Skeletal muscle satellite cell (primary cell): Measurements from ENCODE around the gene SLC44A5.
"Not testable (repeated sequence)": the region's sequence is repeated elsewhere in the genome, so short reads cannot be mapped to it uniquely, and the experiment has no call there.

Experiments
- H3K27me3 ChIP-seq: 2 replicates; pipeline ENCODE4 v1.7.0; 2013; ENCODE audit warnings: low read length; ENCODE audit not compliant: control insufficient read depth, insufficient read depth
- H3K36me3 ChIP-seq: 2 replicates; pipeline ENCODE4 v1.7.0; 2013; ENCODE audit warnings: mild to moderate bottlenecking, control low read depth, low read length; ENCODE audit not compliant: insufficient read depth
- H3K4me1 ChIP-seq: 2 replicates; pipeline ENCODE4 v1.7.0; 2013; ENCODE audit warnings: low read length; ENCODE audit not compliant: control insufficient read depth, insufficient read depth
- H3K4me2 ChIP-seq: 2 replicates; pipeline ENCODE4 v1.7.0; 2013; ENCODE audit warnings: mild to moderate bottlenecking, low read length
- H3K4me3 ChIP-seq: 2 replicates; pipeline ENCODE4 v1.7.0; 2013; ENCODE audit warnings: low read length
- H3K9ac ChIP-seq: 2 replicates; pipeline ENCODE4 v1.7.0; 2013; ENCODE audit warnings: mild to moderate bottlenecking, low read depth, low read length, moderate library complexity
- H3K9me3 ChIP-seq: replicated peaks from 2 replicates; pipeline ENCODE4 v1.7.0; 2013; ENCODE audit warnings: mild to moderate bottlenecking, control low read depth, low read length

SLC44A5 gene

DNA sequence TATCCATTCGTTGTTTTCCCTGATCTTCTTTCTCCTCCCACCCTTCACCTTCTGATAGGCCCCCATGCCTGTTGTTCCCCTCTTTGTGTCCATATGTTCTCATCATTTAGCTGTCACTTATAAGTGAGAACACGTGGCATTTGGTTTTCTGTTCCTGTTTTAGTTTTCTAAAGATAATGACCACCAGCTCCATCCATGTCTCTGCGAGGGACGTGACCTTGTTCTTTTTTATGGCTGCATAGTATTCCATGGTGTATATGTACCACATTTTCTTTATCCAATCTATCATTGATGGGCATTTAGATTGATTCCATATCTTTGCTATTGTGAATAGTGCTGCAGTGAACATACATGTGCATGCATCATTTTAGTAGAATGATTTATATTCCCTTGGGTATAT lies 360.8 kb downstream of the SLC44A5 start:
- not testable (repeated sequence) for H3K36me3 ChIP-seq, H3K9me3 ChIP-seq, H3K9ac ChIP-seq, H3K4me3 ChIP-seq, H3K4me2 ChIP-seq, H3K27me3 ChIP-seq, H3K4me1 ChIP-seq

DNA sequence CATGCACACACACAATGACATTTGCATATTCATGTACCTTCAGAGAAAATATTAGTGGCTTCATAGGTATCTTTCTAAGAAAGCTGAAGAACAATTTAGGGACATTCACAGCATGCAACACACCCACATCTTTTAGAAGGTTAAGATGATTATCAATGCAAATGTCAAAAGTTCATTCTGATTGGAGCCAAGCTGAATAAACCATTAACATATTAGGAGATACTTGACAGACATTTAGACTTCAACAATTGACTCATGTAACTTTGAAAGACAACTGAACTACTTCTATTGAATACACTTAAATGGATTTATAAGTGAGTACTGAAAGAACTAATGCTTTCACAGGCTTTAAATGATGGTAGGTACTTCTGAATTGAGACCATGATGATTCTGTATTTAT lies 365.7 kb downstream of the SLC44A5 start:
- no peaks in the 10 kb centered on the region for H3K27me3 ChIP-seq
- H3K4me1 ChIP-seq, result no peaks in the 10 kb centered on the region
- no peaks in the 10 kb centered on the region for H3K36me3 ChIP-seq
- H3K4me2 ChIP-seq, result no peak overlapping the region
- H3K4me3 ChIP-seq, result no peak overlapping the region
- H3K9me3 ChIP-seq, result no peaks in the 10 kb centered on the region
- H3K9ac ChIP-seq, result no peak overlapping the region

DNA sequence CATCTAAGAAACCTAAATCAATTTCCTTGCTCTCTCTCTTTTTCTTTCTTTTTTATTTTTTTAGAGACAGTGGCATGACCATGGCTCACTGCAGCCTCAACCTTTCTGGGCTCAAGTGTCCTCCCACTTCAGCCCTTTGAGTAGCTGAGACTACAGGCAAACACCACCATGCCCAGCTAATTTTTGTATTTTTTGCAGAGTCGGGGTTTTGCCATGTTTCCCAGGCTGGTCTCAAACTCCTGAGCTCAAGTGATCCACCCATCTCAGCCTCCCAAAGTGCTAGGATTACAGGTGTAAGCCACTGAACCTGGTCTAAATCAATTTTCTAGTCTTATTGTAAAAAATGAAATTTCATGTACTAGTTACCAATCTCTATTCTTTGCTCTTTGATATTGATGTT lies 367.8 kb downstream of the SLC44A5 start:
- Histone ChIP-seq H3K27me3 (no peaks in the 10 kb centered on the region), H3K36me3 (no peaks in the 10 kb centered on the region), H3K4me3 (no peak overlapping the region), H3K4me2 (no peak overlapping the region), H3K4me1 (no peaks in the 10 kb centered on the region), H3K9me3 (no peaks in the 10 kb centered on the region), H3K9ac (no peak overlapping the region)

DNA sequence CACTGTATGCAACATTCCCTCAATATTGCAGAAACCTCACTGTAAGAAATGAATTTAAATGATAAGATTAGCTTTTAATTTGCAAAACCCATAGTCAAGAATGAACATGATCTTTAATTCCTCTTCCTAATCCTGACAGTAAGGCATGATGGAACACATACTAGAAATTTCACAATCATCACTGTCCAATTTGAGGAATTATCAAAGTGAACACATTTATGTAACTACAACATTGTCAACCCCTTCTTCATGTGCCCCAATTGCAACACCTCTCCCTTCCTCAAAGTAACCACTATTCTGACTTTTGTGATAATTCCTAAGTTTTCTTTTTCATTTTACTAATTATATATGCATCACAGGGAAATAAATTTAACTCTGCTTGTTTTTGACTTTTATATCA lies 373.6 kb downstream of the SLC44A5 start:
- H3K9me3 ChIP-seq, result no peaks in the 10 kb centered on the region
- H3K36me3 ChIP-seq, result no peaks in the 10 kb centered on the region
- no peak overlapping the region for H3K9ac ChIP-seq
- H3K4me1 ChIP-seq, result no peaks in the 10 kb centered on the region
- H3K4me3 ChIP-seq, result no peak overlapping the region
- no peak overlapping the region for H3K4me2 ChIP-seq
- H3K27me3 ChIP-seq, result no peaks in the 10 kb centered on the region

DNA sequence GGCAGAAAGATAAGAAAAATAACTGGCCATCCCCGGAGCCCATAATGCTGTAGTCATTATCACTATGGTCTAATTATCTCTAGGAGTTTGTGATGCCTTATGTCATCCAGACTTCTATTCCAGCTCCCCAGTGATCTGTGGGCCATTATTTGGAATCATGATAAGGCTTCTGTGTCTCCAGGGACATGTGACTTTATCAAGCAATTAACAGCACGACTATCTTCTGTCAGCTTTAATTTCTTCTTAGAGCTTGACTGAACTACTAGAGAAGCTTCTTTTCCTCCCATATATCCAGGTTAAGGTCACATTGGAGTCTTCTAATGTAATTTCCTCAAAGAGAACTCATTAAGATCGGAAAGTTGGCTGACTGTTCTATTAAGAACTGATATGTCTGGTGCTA lies 376.4 kb downstream of the SLC44A5 start:
- Histone ChIP-seq H3K4me2 (no peak overlapping the region), H3K9me3 (no peaks in the 10 kb centered on the region)

DNA sequence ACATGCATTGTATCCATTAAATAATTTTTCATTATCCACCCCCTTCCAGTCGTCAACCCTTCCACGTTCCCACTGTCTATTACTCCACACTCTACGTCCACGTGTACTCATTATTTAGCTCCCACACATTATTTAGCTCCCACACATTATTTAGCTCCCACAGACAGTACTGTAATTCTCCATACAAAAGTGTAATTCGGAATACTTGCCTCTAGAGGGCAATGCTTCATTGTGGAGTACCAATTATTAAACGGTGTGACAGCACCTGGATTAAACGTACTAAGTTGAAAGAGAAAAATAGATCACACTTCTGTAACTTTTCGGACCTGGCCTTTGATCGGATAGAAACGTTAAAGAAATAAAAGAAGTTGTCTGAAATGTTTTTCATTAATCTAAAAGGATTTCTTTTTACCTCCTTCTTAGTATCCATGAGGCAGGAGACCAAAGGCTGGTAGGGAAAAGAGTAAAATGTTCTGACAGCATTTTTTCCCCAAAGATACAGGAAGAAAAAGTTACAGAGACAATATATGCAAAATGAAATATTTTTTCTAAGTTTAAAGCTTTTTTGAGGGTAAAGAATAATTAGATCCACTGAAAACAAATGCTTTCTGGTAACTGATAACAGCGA lies 377.5 kb downstream of the SLC44A5 start:
- H3K36me3 ChIP-seq, result no peaks in the 10 kb centered on the region
- H3K27me3 ChIP-seq, result no peaks in the 10 kb centered on the region
- no peak overlapping the region for H3K4me3 ChIP-seq
- H3K4me2 ChIP-seq, result no peak overlapping the region
- no peaks in the 10 kb centered on the region for H3K9me3 ChIP-seq
- no peaks in the 10 kb centered on the region for H3K4me1 ChIP-seq
- H3K9ac ChIP-seq, result no peak overlapping the region

More for the DNA sequence above, 376.4 kb downstream of the SLC44A5 start:
- Histone ChIP-seq H3K27me3 (no peaks in the 10 kb centered on the region), H3K4me3 (no peak overlapping the region), H3K36me3 (no peaks in the 10 kb centered on the region), H3K4me1 (no peaks in the 10 kb centered on the region), H3K9ac (no peak overlapping the region)

DNA sequence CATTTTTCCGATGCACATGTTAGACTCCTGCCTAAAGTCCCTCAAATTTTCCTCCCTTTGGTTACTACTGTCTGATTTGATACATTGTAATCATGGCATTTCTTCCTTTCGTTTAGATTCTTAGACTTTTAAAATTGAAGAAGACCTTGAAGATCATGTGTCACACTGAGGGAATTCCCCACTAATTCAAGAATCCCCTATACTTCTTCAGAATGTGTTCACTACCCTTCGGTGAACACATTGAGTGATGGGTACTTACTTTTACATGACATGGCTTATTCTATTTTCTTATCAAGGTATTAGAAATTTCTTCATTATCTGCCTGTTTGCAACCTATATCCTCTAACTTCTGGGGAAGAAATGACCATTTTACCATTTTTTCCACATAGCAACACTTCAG lies 390.8 kb downstream of the SLC44A5 start:
- H3K4me2 ChIP-seq, result no peak overlapping the region
- H3K36me3 ChIP-seq, result no peaks in the 10 kb centered on the region
- no peaks in the 10 kb centered on the region for H3K27me3 ChIP-seq
- H3K4me1 ChIP-seq, result no peaks in the 10 kb centered on the region
- H3K4me3 ChIP-seq, result no peak overlapping the region
- H3K9me3 ChIP-seq, result no peaks in the 10 kb centered on the region
- H3K9ac ChIP-seq, result no peak overlapping the region

DNA sequence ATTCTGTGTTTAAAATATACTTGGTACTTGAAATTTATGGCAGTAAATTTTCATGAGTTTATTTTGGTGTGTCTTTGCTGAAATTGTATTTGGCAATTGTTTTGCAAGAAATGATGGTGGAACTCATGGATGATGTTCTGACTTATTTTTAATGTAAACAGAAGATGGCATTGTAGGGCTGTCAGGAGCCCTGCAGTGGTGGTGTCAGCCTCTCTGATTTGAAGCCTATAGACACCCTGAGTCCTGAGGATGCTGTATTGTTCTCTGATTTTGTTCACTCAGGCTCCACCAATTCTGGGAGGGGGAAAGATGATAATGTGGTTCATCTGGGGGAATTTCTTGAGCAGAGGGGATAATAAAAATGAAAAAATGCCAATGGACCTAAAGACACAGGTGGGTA lies 396.9 kb downstream of the SLC44A5 start:
- H3K4me3 ChIP-seq, result no peak overlapping the region
- H3K36me3 ChIP-seq, result no peaks in the 10 kb centered on the region
- H3K4me2 ChIP-seq, result no peak overlapping the region
- H3K9me3 ChIP-seq, result no peaks in the 10 kb centered on the region
- no peaks in the 10 kb centered on the region for H3K4me1 ChIP-seq
- no peaks in the 10 kb centered on the region for H3K27me3 ChIP-seq
- no peak overlapping the region for H3K9ac ChIP-seq

DNA sequence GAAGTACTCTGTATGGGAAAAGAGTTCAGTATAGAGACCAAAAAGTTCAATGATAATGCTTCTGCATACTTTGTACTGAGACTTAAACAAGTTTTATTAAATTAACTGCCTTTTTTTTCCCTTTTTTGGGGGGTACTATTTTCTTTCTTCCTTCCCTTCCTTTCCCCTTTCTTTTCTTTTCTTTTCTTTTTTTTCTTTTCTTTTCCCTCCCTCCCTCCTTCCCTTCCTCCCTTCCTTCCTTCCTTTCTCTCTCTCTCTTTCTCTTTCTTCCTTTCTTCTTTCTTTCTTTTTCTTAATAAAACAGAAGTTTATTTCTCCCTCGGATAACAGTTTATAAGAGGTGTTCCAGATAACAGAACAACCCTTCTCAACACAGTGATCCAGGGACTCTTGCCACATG lies 399.3 kb downstream of the SLC44A5 start:
- Histone ChIP-seq H3K4me2 (no peak overlapping the region), H3K4me1 (no peaks in the 10 kb centered on the region), H3K36me3 (no peaks in the 10 kb centered on the region), H3K9ac (no peak overlapping the region), H3K9me3 (no peaks in the 10 kb centered on the region), H3K4me3 (no peak overlapping the region), H3K27me3 (no peaks in the 10 kb centered on the region)

DNA sequence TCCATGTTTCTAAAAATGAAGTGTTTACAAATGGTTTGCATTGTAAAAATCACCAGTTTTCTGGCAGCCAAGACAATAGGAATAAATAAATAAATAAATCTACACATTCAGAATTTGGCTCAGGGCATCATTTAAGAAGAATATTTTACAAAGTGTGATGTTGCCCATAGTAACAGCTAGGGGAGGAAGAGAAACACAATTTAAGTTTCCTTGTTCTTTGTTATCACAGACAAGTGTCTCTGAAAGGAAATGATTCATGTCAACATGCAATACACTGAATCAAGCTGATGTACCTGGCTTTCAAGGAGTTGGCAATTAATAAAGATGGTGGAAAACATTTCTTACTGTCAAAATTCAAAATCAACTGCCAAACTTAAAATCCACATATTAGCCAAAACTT lies 402.1 kb downstream of the SLC44A5 start:
- no peaks in the 10 kb centered on the region for H3K36me3 ChIP-seq
- no peaks in the 10 kb centered on the region for H3K9me3 ChIP-seq
- H3K4me2 ChIP-seq, result no peak overlapping the region
- no peaks in the 10 kb centered on the region for H3K4me1 ChIP-seq
- H3K4me3 ChIP-seq, result no peak overlapping the region
- no peaks in the 10 kb centered on the region for H3K27me3 ChIP-seq
- no peak overlapping the region for H3K9ac ChIP-seq

DNA sequence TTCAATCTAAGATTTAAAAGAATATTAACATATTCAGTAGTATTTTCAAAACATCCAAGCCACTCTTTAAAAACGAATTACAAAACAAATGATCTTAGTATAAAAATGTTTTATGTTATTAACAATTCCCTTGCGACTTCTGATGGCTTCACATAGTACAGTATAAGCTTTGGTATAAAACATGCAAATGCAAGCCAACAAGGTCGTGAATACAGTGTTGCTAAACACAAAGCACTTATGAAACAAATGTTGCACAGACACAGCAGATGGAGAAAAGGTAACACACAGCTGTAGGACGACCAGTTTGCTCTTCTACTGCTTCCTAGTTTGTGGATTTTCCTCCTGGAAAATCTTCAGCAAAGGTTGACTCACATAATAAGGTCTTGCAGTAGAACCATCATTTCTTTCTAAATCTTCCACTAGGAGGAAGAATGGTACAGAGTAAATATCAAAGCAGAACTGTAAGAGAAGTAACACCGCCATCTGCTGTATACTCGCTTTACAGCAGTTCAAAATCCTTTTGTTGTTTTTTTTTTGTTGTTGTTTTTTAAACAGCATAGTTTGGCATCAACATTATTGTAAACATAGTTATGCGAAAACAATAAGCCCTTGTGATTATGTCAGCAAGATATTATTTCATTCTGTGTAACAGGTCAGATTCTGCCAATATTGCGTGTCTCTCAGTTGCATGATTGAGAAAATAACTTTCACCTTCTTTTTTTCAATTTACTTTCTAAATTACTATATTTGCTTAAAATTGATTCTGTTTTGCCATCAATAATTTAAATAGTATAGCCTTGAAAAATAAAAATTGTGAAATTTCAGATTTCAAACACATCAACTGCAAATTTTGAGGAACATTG lies 407.3 kb downstream of the SLC44A5 start:
- H3K4me3 ChIP-seq, result no peak overlapping the region
- no peaks in the 10 kb centered on the region for H3K9me3 ChIP-seq
- H3K36me3 ChIP-seq, result no peaks in the 10 kb centered on the region
- H3K9ac ChIP-seq, result no peak overlapping the region
- H3K27me3 ChIP-seq, result no peaks in the 10 kb centered on the region
- no peaks in the 10 kb centered on the region for H3K4me1 ChIP-seq
- no peak overlapping the region for H3K4me2 ChIP-seq

DNA sequence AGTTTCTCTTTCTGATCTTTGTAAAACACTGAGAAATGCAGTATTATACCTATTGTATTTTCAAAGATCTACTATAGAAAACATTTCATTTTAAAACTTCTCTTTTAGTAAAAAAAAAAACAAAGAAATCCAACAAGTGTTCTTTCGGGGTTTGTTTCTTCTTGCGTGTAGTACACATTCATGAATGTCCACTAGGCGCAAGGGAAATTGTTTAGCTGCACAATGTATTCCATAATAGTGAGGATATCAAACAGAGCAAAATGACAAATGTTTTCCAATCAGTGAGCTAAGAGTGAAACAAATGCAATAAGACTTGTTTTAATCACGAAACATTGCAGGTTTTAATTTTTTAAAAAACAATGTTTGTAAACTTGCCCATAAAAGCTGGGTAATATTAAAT lies 408.2 kb downstream of the SLC44A5 start:
- no peaks in the 10 kb centered on the region for H3K36me3 ChIP-seq
- no peaks in the 10 kb centered on the region for H3K4me1 ChIP-seq
- H3K4me3 ChIP-seq, result no peak overlapping the region
- H3K9me3 ChIP-seq, result no peaks in the 10 kb centered on the region
- no peak overlapping the region for H3K4me2 ChIP-seq
- no peaks in the 10 kb centered on the region for H3K27me3 ChIP-seq
- no peak overlapping the region for H3K9ac ChIP-seq
